Esophagus (tissue), 2 donors: ENCODE measurements around the gene E2F6. TPM values are rescaled to one million over a fixed set of nuclear protein-coding genes. Genes with fewer than 3 reads are reported as not detected.
A peak's percentile ranks its signal among the peaks of the same experiment; 100 is the strongest.

Experiments used
- H3K27ac ChIP-seq, 2 donors: one replicate each; pipeline ENCODE4 v1.5.1; 2013; ENCODE audit warnings: low read depth in 2 of 2, mild to moderate bottlenecking in 2 of 2, inconsistent platforms in 1 of 2, low read length in 1 of 2, moderate library complexity in 1 of 2
- H3K27me3 ChIP-seq, 2 donors: one replicate each; pipeline ENCODE4 v1.6.1; 2013; ENCODE audit warnings: low read length in 2 of 2, control low read depth in 1 of 2, mild to moderate bottlenecking in 1 of 2; ENCODE audit not compliant: insufficient read depth in 2 of 2, control insufficient read depth in 1 of 2
- H3K36me3 ChIP-seq, 2 donors: one replicate each; pipeline ENCODE4 v1.6.1; 2013; ENCODE audit warnings: low read length in 1 of 2; ENCODE audit not compliant: control insufficient read depth in 2 of 2, insufficient read depth in 2 of 2
- H3K4me1 ChIP-seq, 2 donors: one replicate each; pipeline ENCODE4 v1.6.1; 2013; ENCODE audit warnings: low read length in 1 of 2; ENCODE audit not compliant: control insufficient read depth in 2 of 2, insufficient read depth in 2 of 2
- H3K4me3 ChIP-seq, 2 donors: one replicate each; pipeline ENCODE4 v1.5.1; 2013; ENCODE audit warnings: low read length in 2 of 2, mild to moderate bottlenecking in 2 of 2, low read depth in 1 of 2, moderate library complexity in 1 of 2
- H3K9me3 ChIP-seq, 2 donors: one replicate each; pipeline ENCODE4 v1.6.1; 2013; ENCODE audit warnings: mild to moderate bottlenecking in 2 of 2, low read depth in 1 of 2, low read length in 1 of 2, moderate library complexity in 1 of 2; ENCODE audit not compliant: control insufficient read depth in 2 of 2, insufficient read depth in 1 of 2
- WGBS, 2 donors: extraction: QIAGEN DNeasy Blood & Tissue Kit; methylation state at CpG; one replicate each; pipeline ENCODE4 v1.1.7; 2013; 5-methylcytosine and 5-hydroxymethylcytosine counted together
- polyA plus RNA-seq, 2 donors: library from polyadenylated mRNA; stranded (reverse); fragments of 200-250 nt; gene quantifications; one replicate each; pipeline ENCODE4 v1.2.3, GENCODE V29; 2013
- donor health status: healthy with polysubstance abuse.
- donor health status: Bipolar disorder and iron deficiency.

Gene E2F6
- polyA plus RNA-seq, 2 donors: 4.2 to 4.9 TPM

DNA sequence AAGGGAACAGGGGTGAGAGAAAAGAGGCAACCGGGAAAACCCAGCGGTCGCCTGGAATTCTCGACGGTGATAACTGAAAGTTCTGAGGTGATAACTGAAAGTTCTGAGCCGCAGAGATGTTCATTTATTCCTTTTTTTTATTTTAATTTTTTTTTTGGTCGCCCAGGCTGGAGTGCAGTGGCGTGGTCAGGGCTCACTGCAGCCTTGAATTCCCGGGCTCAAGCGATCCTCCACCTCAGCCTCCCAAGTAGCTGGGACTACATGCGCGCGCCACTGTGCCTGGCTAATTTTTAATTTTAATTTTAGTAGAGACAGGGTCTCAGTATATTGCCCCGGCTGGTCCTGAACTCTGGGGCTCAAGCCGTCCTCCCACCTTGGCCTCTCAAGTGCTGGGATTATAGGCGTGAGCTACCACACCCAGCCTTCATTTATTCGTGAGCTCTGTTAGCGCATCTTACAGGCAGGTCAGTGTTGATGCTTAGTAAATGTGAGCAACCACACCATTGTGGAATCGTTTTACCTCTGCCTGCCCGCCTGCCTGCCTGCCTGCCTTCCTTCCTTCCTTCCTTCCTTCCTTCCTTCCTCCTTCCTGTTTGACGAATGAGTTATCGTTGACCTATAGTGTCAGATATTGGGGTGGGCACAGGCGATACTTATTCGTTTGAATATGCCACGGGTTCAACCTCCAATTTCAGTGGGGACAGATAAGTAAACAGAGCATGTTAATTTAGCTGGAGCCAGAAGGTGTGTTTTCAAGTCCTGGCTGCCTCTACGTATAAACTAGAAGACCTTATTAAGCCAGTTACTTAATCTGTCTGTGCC lies 557 bp upstream of the E2F6 start:
- peak overlapping the region; percentile 63 to 77 for H3K4me3 ChIP-seq
- peaks cover 0 to 4% of the 10 kb centered on the region in 2 donors for H3K4me1 ChIP-seq
- H3K27me3 ChIP-seq: no peaks in the 10 kb centered on the region
- H3K36me3 ChIP-seq: no peaks in the 10 kb centered on the region
- no peaks in the 10 kb centered on the region for H3K9me3 ChIP-seq
- H3K27ac ChIP-seq: no peak overlapping the region
- 28 to 31% methylated on average over 26 of the region's 26 CpGs for WGBS, 2 donors

DNA sequence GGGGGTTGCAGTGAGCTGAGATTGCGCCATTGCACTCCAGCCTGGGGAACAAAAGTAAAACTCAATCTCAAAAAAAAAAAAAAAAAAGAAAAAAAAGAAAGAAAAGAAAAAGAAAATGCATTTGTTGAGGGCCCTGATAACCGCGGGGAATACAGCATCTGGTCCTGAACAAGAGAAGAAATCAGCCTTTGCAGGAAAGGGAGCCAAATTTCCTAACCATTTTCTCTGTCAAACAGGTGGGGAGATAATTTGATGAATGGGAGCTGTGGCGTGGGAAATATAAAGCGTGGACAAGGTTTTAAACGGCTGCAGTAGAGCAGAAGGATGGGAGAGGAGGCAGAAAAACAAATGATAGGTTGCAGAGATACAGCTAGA lies 864 bp downstream of the E2F6 start:
- Histone ChIP-seq H3K4me1 (peaks cover 0 to 4% of the 10 kb centered on the region in 2 donors), H3K27ac (peak overlapping the region in 1 of 2 donors; percentile 92), H3K36me3 (no peaks in the 10 kb centered on the region), H3K4me3 (peak overlapping the region; percentile 63 to 77), H3K9me3 (no peaks in the 10 kb centered on the region), H3K27me3 (no peaks in the 10 kb centered on the region)
- WGBS, 2 donors: 39 to 48% methylated on average over 6 of the region's 6 CpGs

DNA sequence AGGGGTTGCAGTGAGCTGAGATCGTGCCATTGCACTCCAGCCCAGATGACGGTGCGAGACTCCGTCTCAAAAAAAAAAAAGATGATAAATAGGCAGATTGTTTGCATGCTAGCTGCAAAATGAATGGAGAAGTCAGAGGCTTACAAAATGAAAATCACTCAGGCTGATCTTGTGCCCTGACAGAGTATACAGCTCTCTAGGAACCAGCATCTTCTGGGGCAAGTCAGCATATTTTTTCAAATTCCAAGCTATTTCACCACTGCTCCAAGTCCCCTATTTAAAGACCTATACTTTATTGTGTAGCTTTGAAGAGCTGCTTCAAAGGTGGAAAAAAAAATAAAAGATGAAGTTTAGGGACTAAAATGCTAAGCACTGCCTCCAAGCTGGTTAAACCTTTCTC lies 6.1 kb downstream of the E2F6 start:
- no peak overlapping the region for H3K4me3 ChIP-seq
- WGBS, 2 donors: 93% methylated on average over 4 of the region's 4 CpGs
- H3K4me1 ChIP-seq: peaks cover 0 to 2% of the 10 kb centered on the region in 2 donors
- H3K9me3 ChIP-seq: no peaks in the 10 kb centered on the region
- no peak overlapping the region for H3K27ac ChIP-seq
- H3K27me3 ChIP-seq: no peaks in the 10 kb centered on the region
- H3K36me3 ChIP-seq: no peaks in the 10 kb centered on the region

DNA sequence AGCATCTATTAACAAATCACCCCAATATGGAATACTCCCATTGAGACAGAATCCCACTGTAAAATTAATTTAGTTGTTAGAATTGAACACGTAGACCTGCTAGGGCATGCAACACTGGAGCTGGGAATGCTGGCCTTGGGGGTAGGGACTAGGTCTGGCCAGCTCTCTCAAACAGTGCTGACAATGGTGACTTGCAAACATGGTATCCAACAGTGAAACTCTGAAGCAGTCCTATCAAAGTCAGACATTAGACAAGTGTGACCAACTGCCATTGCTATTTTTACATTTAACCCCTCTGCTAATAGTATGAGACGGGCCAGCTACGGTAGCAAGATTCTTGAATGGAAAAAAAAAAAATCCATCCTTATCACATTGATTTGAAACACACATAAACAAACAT lies 7.2 kb downstream of the E2F6 start:
- 83 to 89% methylated on average over 3 of the region's 3 CpGs for WGBS, 2 donors
- H3K36me3 ChIP-seq: no peaks in the 10 kb centered on the region
- H3K27ac ChIP-seq: no peak overlapping the region
- H3K27me3 ChIP-seq: no peaks in the 10 kb centered on the region
- H3K9me3 ChIP-seq: no peaks in the 10 kb centered on the region
- peaks cover 0 to 2% of the 10 kb centered on the region in 2 donors for H3K4me1 ChIP-seq
- no peak overlapping the region for H3K4me3 ChIP-seq

DNA sequence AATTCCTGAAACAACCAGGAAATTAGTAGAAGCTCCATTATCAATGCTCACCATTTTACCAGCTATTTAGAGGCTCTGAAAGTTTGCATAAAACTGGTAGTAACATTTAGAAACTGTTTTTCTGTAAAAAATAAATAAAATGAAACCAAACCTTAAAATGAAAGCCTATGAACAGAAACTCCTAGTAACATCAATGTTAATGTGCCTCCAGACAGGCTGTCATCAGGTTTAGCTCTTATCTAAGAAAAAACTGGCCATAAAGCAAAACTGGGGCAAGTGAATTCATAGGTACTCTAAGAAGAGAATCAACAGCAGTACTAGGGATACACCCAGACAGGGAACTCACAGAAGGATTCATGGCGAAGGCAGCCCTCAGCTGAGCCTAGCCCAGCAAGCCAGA lies 8.0 kb downstream of the E2F6 start:
- WGBS, 2 donors: 85 to 87% methylated on average over 1 of the region's 1 CpG
- no peak overlapping the region for H3K27ac ChIP-seq
- no peaks in the 10 kb centered on the region for H3K27me3 ChIP-seq
- no peak overlapping the region for H3K4me3 ChIP-seq
- H3K36me3 ChIP-seq: no peaks in the 10 kb centered on the region
- peaks cover 0 to 2% of the 10 kb centered on the region in 2 donors for H3K4me1 ChIP-seq
- H3K9me3 ChIP-seq: no peaks in the 10 kb centered on the region

DNA sequence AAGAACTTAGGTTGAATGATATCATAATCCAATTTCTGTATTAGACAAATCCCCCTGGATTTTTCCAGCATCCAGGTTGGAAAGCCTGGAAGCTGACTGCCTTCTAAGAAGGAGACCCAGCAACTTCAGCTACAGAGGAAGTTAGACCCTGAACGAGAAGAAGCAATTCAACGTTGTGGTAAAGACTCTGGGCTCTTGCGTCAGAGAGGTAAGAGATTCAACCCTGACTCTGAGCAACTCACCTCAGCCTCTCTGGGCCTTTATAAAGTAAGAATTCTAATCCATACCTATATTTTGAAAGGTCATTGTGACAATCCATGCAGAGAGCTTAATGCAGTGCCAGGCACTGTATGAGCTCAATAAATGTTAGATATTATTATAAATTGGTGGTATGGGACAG lies 9.7 kb downstream of the E2F6 start:
- 67 to 68% methylated on average over 3 of the region's 3 CpGs for WGBS, 2 donors
- H3K4me1 ChIP-seq: no peaks in the 10 kb centered on the region
- H3K36me3 ChIP-seq: no peaks in the 10 kb centered on the region
- H3K27ac ChIP-seq: no peak overlapping the region
- H3K9me3 ChIP-seq: no peaks in the 10 kb centered on the region
- no peak overlapping the region for H3K4me3 ChIP-seq
- H3K27me3 ChIP-seq: no peaks in the 10 kb centered on the region

DNA sequence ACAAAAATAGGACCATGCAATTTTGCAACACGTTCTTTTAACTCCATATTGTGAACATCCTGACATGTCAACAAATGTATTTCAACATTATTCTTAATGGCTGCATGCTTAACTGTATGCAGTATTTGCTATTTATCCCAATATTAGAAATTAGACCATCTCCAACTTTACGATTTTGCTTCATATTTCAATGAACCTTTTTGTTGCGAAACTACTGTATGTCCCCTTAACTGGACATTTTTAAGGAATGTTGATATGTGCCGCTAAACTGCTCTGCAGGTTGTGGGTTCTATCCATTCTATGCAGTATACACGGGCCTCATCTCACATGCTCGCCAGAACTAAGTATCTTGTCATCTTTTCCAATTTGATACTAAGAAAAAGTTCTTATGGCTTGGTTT lies 11.1 kb downstream of the E2F6 start:
- no peak overlapping the region for H3K27ac ChIP-seq
- no peaks in the 10 kb centered on the region for H3K4me1 ChIP-seq
- WGBS, 2 donors: 89 to 92% methylated on average over 6 of the region's 6 CpGs
- no peak overlapping the region for H3K4me3 ChIP-seq
- no peaks in the 10 kb centered on the region for H3K9me3 ChIP-seq
- H3K27me3 ChIP-seq: no peaks in the 10 kb centered on the region
- peaks cover 0 to 5% of the 10 kb centered on the region in 2 donors for H3K36me3 ChIP-seq

DNA sequence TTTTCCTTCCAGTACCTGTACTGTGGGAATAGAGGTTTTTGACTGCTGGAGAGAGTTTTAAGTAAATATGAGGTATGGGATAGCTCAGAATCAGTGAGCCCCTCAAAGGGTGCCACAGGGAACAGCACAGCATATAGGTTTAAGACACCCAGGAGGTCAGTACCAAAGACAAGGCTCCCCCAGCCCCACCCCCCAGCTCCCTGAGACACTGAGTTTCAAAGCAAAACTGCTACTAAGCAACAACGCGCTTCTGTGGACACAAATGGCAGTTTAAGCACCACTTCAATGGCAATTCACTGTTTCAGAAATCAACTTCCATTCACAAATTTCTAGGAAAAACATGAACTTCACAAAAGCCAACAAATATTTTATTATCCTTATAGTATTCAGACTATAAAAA lies 15.2 kb downstream of the E2F6 start:
- Histone ChIP-seq H3K36me3 (peaks cover 8 to 19% of the 10 kb centered on the region in 2 donors), H3K27me3 (no peaks in the 10 kb centered on the region), H3K4me1 (no peaks in the 10 kb centered on the region), H3K4me3 (no peak overlapping the region), H3K9me3 (no peaks in the 10 kb centered on the region), H3K27ac (no peak overlapping the region)
- WGBS, 2 donors: 100% methylated on average over 2 of the region's 2 CpGs

DNA sequence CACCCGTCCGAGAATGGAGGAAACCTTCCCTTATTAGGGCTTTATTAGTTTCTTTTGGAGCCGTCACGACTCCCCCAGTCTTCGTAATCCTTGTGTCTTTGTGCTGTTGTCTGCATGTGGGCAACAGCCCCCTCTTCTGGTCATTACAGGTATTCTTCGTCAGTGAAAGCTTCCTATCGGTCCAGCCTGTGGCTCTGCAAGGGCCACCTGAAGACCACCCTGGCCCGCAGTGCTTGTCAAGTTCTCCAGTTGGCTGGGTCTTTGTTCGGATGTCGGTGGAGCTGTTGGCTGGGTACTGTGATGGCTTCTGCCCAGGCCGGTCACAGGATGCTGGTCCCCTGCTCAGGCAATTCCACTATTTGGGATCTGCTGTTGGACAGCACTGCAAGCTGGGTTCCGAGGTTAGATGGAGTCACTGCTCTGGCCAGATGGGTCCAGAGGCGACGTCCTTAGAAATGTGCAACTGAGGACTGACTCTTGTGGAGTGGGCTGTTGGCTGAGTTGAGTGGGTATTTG lies 19.2 kb downstream of the E2F6 start:
- Histone ChIP-seq H3K4me3 (no peak overlapping the region), H3K4me1 (no peaks in the 10 kb centered on the region), H3K27ac (peak overlapping the region in 1 of 2 donors; percentile 29), H3K9me3 (peaks cover 0 to 2% of the 10 kb centered on the region in 2 donors), H3K36me3 (peaks cover 15 to 19% of the 10 kb centered on the region in 2 donors), H3K27me3 (no peaks in the 10 kb centered on the region)
- 56 to 59% methylated on average over 14 of the region's 14 CpGs for WGBS, 2 donors

DNA sequence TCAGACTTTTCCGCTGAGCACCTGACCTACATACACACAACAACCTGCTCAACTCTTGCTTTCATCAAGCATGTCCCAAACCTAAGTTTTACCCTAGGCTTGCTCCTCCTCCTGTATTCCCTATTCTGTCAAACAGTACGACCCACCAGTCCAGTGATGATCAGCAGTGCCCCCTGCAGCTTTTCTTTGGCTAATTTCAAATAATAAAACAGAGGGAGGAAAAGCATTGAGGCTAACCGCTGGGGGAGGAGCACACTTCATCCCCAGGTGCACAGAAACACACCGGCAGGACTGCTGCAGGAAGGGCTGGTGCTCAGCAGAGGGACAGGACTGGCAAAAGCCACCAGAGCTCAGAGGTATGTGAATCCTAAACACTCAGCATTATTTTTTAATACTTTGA lies 21.2 kb downstream of the E2F6 start:
- Histone ChIP-seq H3K4me3 (no peak overlapping the region), H3K9me3 (peaks cover 0 to 2% of the 10 kb centered on the region in 2 donors), H3K4me1 (no peaks in the 10 kb centered on the region), H3K36me3 (peaks cover 13 to 15% of the 10 kb centered on the region in 2 donors), H3K27ac (no peak overlapping the region), H3K27me3 (no peaks in the 10 kb centered on the region)
- WGBS, 2 donors: 74 to 83% methylated on average over 4 of the region's 4 CpGs
